ENCODE results near the gene LHPP. TPM values are rescaled to one million over a fixed set of nuclear protein-coding genes. Genes with fewer than 3 reads are reported as not detected.

LHPP gene
- total RNA-seq, 1 donor from 2014 or later, result 15.3 TPM

- H3K9me3 Mint-ChIP-seq (ENCODE audit: low read depth), result no peaks in the 10 kb centered on the region
These were observed 82.3 kb downstream of the LHPP start for GRCh38 chr10:124543971-124544370.

GRCh38 chr10:124544711-124545110 is 83.1 kb downstream of the LHPP start:
- no peak overlapping the region for H3K27ac Mint-ChIP-seq (ENCODE audit: unreplicated experiment)
- no peaks in the 10 kb centered on the region for H3K36me3 Mint-ChIP-seq (ENCODE audit: low read depth)
- H3K4me1 Mint-ChIP-seq (ENCODE audit: low read depth), result no peaks in the 10 kb centered on the region
- H3K4me3 Mint-ChIP-seq (ENCODE audit: unreplicated experiment), result no peak overlapping the region
- H3K9me3 Mint-ChIP-seq (ENCODE audit: low read depth), result no peaks in the 10 kb centered on the region
- no peak for TF ChIP-seq CTCF (IDR thresholded peaks at IDR 0.05)
- no peak for DNase-seq (ENCODE audit: low spot score)
- H3K27me3 Mint-ChIP-seq (ENCODE audit: low read depth), result no peaks in the 10 kb centered on the region

More at GRCh38 chr10:124543971-124544370, 82.3 kb downstream of the LHPP start:
- no peak for TF ChIP-seq CTCF (IDR thresholded peaks at IDR 0.05)
- Mint-ChIP-seq H3K36me3 (ENCODE audit: low read depth) (no peaks in the 10 kb centered on the region), H3K27ac (ENCODE audit: unreplicated experiment) (no peak overlapping the region), H3K27me3 (ENCODE audit: low read depth) (no peaks in the 10 kb centered on the region), H3K4me3 (ENCODE audit: unreplicated experiment) (no peak overlapping the region), H3K4me1 (ENCODE audit: low read depth) (no peaks in the 10 kb centered on the region)
- no peak for DNase-seq (ENCODE audit: low spot score)

GRCh38 chr10:124545351-124546054 is 83.9 kb downstream of the LHPP start:
- DNase-seq (ENCODE audit: low spot score), result no peak
- Mint-ChIP-seq H3K4me3 (ENCODE audit: unreplicated experiment) (no peak overlapping the region), H3K9me3 (ENCODE audit: low read depth) (no peaks in the 10 kb centered on the region), H3K27me3 (ENCODE audit: low read depth) (no peaks in the 10 kb centered on the region), H3K36me3 (ENCODE audit: low read depth) (no peaks in the 10 kb centered on the region), H3K4me1 (ENCODE audit: low read depth) (no peaks in the 10 kb centered on the region), H3K27ac (ENCODE audit: unreplicated experiment) (no peak overlapping the region)
- TF ChIP-seq CTCF (IDR thresholded peaks at IDR 0.05), result no peak

GRCh38 chr10:124546055-124546369 is 84.4 kb downstream of the LHPP start:
- Mint-ChIP-seq H3K27me3 (ENCODE audit: low read depth) (no peaks in the 10 kb centered on the region), H3K9me3 (ENCODE audit: low read depth) (no peaks in the 10 kb centered on the region), H3K36me3 (ENCODE audit: low read depth) (no peaks in the 10 kb centered on the region), H3K4me3 (ENCODE audit: unreplicated experiment) (no peak overlapping the region), H3K4me1 (ENCODE audit: low read depth) (no peaks in the 10 kb centered on the region), H3K27ac (ENCODE audit: unreplicated experiment) (no peak overlapping the region)
- TF ChIP-seq CTCF (IDR thresholded peaks at IDR 0.05), result no peak
- no peak for DNase-seq (ENCODE audit: low spot score)

- no peaks in the 10 kb centered on the region for H3K36me3 Mint-ChIP-seq (ENCODE audit: low read depth)
- H3K4me3 Mint-ChIP-seq (ENCODE audit: unreplicated experiment), result no peak overlapping the region
- no peaks in the 10 kb centered on the region for H3K9me3 Mint-ChIP-seq (ENCODE audit: low read depth)
- H3K4me1 Mint-ChIP-seq (ENCODE audit: low read depth), result no peaks in the 10 kb centered on the region
- no peak for DNase-seq (ENCODE audit: low spot score)
- H3K27me3 Mint-ChIP-seq (ENCODE audit: low read depth), result no peaks in the 10 kb centered on the region
- TF ChIP-seq CTCF (IDR thresholded peaks at IDR 0.05), result no peak
- H3K27ac Mint-ChIP-seq (ENCODE audit: unreplicated experiment), result no peak overlapping the region
These were observed 85.5 kb downstream of the LHPP start for GRCh38 chr10:124546957-124547646.
